ENCODE results near the gene BORCS5. TPM values are rescaled to one million over a fixed set of nuclear protein-coding genes. Genes with fewer than 3 reads are reported as not detected.

Gene BORCS5
- total and polyA plus RNA-seq, 10 donors = 3.3 to 25.9 (median 14.9) TPM

DNA sequence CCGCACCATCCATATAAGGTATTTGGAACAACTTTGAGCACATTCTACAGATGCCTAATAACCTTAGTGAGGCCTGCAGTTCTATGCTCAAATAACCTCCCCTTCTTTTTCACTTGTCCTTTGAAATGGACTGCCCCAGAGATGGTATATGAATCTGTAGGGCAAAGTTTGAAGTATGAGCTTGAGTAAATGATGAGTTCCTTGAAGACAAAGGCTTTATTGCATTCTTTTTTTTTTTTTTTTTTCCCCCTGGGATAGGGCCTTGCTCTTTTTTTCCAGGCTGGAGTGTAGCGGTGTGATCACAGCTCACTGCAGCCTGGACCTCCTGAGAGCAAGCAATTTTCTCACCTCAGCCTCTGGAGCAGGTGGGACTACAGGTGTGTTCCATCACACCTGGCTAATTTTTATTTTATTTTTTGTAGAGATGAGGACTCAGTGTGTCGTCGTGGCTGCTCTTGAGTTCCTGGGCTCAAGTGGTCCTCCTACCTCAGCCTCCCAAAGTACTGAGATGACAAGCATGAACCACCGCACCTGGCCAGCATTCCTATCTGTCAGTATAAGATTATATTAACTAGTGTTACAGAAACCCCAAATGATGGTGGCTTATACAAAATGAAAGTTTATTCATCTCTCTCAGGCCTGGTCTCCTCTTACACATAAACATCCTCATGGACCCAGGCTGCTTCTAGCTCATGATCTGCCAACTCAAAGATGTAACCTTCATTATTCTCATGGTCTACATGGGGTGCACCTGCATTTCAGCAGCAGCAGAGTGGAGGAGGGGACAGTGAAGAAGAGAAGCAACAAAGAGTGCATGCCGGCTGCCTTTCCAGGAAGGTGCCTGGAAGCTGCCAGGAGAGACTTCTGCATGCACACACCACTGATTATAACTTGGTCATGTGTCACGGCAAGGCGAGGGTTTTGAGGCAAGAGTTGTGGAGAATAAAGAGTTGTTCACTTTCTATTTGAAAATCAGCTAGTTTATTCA is 104.4 kb downstream of the BORCS5 start:
- 81 to 90% (median 85%) methylated on average over 8 of the region's 8 CpGs for WGBS, 5 donors
- DNase-seq = no peak
- TF ChIP-seq POLR2A (IDR thresholded peaks at IDR 0.05) (no peak), CTCF (IDR thresholded peaks at IDR 0.05 in 8 of 11, conservative IDR thresholded peaks at IDR 0.05 in 3 of 11) (no peak), POLR2AphosphoS5 (IDR thresholded peaks at IDR 0.05) (no peak)
- no peaks in the 10 kb centered on the region for H3K9me3 ChIP-seq
- H3K27me3 ChIP-seq (replicated peaks in 1 of 7) = no peaks in the 10 kb centered on the region
- intact Hi-C loops (cut with DNase I; ENCODE audit: low total_unique reads) = no loop called here
- H3K4me1 ChIP-seq = peaks cover 0 to 25% (median under 1%) of the 10 kb centered on the region in 6 donors
- H3K36me3 ChIP-seq = peaks cover 0 to 21% (median 2%) of the 10 kb centered on the region in 6 donors
- no peak overlapping the region for H3K4me3 ChIP-seq
- no peak overlapping the region for H3K27ac ChIP-seq

DNA sequence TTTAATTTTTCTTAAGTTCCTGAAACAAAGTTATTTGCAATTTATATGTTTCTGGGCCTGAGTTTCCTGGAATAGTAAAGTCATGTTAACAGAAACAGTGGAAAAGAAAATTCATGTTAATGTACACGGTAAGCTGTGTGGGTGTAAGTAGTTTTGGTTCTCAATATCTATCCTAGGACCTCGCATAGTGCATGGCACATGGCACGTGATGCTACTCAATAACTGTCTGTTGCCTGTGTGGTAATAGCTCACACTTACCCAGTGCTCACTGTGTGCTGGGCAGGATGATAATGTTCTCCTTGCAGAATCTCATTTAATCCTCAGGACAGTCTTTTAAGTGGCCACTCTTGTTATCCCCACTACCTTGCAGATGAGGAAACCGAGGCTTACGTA is 105.0 kb downstream of the BORCS5 start:
- no peak for DNase-seq
- Histone ChIP-seq H3K27me3 (replicated peaks in 1 of 7) (no peaks in the 10 kb centered on the region), H3K9me3 (no peaks in the 10 kb centered on the region), H3K36me3 (peaks cover 0 to 28% (median 5%) of the 10 kb centered on the region in 6 donors), H3K4me3 (no peak overlapping the region), H3K27ac (no peak overlapping the region), H3K4me1 (peaks cover 0 to 32% (median 0%) of the 10 kb centered on the region in 6 donors)
- 63 to 87% (median 79%) methylated on average over 5 of the region's 5 CpGs for WGBS, 5 donors
- intact Hi-C loops (cut with DNase I; ENCODE audit: low total_unique reads) = no loop called here
- no peak for TF ChIP-seq POLR2AphosphoS5 (IDR thresholded peaks at IDR 0.05)
- no peak for TF ChIP-seq CTCF (IDR thresholded peaks at IDR 0.05 in 8 of 11, conservative IDR thresholded peaks at IDR 0.05 in 3 of 11)
- no peak for TF ChIP-seq POLR2A (IDR thresholded peaks at IDR 0.05)

GRCh38 chr12:12465522-12465921 is 108.6 kb downstream of the BORCS5 start:
- intact Hi-C loops (cut with DNase I; ENCODE audit: low total_unique reads) = no loop called here
- 85 to 97% (median 91%) methylated on average over 19 to 20 of the region's 20 CpGs for WGBS, 5 donors
- Histone ChIP-seq H3K4me3 (no peak overlapping the region), H3K36me3 (peaks cover 0 to 52% (median 5%) of the 10 kb centered on the region in 6 donors), H3K27ac (peak overlapping the region in 4 of 8 donors; percentile 45 to 81 (median 75)), H3K27me3 (replicated peaks in 1 of 7) (no peaks in the 10 kb centered on the region), H3K4me1 (peaks cover 0 to 59% (median 4%) of the 10 kb centered on the region in 6 donors), H3K9me3 (no peaks in the 10 kb centered on the region)
- no peak for DNase-seq
- peak in 1 of 3 donors; percentile 35 for TF ChIP-seq POLR2AphosphoS5 (IDR thresholded peaks at IDR 0.05)
- TF ChIP-seq POLR2A (IDR thresholded peaks at IDR 0.05) = no peak
- TF ChIP-seq CTCF (IDR thresholded peaks at IDR 0.05 in 8 of 11, conservative IDR thresholded peaks at IDR 0.05 in 3 of 11) = no peak

DNA sequence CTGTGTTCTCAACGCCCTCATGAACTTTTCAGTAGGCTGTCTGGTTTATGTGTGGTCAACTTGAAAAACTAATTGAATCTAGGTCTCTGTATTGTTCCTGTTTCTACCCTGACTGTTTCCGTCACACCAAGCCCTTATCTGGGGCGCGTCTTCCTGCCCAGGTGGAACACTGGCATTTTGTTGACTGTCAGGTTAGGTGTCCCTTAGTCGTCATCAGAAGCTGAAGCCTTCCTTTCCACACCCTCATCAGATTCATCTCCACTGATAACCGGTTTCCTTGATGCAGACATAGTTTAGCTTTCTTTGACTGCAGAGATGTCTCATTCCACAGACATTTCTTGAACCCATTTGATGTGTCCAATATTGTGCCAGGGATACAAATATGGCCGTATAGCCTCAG is 109.3 kb downstream of the BORCS5 start:
- Histone ChIP-seq H3K9me3 (no peaks in the 10 kb centered on the region), H3K36me3 (peaks cover 0 to 53% (median 5%) of the 10 kb centered on the region in 6 donors), H3K27ac (peak overlapping the region in 5 of 8 donors; percentile 44 to 81 (median 73)), H3K4me3 (no peak overlapping the region), H3K4me1 (peaks cover 0 to 58% (median 4%) of the 10 kb centered on the region in 6 donors), H3K27me3 (replicated peaks in 1 of 7) (no peaks in the 10 kb centered on the region)
- TF ChIP-seq POLR2A (IDR thresholded peaks at IDR 0.05) (no peak), POLR2AphosphoS5 (IDR thresholded peaks at IDR 0.05) (peak in 1 of 3 donors; percentile 76), CTCF (IDR thresholded peaks at IDR 0.05 in 8 of 11, conservative IDR thresholded peaks at IDR 0.05 in 3 of 11) (no peak)
- WGBS, 5 donors = 46 to 75% (median 62%) methylated on average over 7 of the region's 7 CpGs
- no peak for DNase-seq
- intact Hi-C loops (cut with DNase I; ENCODE audit: low total_unique reads) = no loop called here
